Smooth muscle cell of trachea (primary cell): ENCODE results near the gene DCHS1. TPM values are rescaled to one million over a fixed set of nuclear protein-coding genes. Genes with fewer than 3 reads are reported as not detected.

Experiments used
- total RNA-seq: library from RNA; depleted of rRNA; stranded (reverse); fragments of >200 nt; gene quantifications from 2 replicates; pipeline ENCODE4 v1.2.1, GENCODE V29; 2014

Gene DCHS1, protein sequence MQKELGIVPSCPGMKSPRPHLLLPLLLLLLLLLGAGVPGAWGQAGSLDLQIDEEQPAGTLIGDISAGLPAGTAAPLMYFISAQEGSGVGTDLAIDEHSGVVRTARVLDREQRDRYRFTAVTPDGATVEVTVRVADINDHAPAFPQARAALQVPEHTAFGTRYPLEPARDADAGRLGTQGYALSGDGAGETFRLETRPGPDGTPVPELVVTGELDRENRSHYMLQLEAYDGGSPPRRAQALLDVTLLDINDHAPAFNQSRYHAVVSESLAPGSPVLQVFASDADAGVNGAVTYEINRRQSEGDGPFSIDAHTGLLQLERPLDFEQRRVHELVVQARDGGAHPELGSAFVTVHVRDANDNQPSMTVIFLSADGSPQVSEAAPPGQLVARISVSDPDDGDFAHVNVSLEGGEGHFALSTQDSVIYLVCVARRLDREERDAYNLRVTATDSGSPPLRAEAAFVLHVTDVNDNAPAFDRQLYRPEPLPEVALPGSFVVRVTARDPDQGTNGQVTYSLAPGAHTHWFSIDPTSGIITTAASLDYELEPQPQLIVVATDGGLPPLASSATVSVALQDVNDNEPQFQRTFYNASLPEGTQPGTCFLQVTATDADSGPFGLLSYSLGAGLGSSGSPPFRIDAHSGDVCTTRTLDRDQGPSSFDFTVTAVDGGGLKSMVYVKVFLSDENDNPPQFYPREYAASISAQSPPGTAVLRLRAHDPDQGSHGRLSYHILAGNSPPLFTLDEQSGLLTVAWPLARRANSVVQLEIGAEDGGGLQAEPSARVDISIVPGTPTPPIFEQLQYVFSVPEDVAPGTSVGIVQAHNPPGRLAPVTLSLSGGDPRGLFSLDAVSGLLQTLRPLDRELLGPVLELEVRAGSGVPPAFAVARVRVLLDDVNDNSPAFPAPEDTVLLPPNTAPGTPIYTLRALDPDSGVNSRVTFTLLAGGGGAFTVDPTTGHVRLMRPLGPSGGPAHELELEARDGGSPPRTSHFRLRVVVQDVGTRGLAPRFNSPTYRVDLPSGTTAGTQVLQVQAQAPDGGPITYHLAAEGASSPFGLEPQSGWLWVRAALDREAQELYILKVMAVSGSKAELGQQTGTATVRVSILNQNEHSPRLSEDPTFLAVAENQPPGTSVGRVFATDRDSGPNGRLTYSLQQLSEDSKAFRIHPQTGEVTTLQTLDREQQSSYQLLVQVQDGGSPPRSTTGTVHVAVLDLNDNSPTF (N-terminal part only)
- total RNA-seq, result 24.4 and 39.2 TPM in 2 replicates

DNA sequence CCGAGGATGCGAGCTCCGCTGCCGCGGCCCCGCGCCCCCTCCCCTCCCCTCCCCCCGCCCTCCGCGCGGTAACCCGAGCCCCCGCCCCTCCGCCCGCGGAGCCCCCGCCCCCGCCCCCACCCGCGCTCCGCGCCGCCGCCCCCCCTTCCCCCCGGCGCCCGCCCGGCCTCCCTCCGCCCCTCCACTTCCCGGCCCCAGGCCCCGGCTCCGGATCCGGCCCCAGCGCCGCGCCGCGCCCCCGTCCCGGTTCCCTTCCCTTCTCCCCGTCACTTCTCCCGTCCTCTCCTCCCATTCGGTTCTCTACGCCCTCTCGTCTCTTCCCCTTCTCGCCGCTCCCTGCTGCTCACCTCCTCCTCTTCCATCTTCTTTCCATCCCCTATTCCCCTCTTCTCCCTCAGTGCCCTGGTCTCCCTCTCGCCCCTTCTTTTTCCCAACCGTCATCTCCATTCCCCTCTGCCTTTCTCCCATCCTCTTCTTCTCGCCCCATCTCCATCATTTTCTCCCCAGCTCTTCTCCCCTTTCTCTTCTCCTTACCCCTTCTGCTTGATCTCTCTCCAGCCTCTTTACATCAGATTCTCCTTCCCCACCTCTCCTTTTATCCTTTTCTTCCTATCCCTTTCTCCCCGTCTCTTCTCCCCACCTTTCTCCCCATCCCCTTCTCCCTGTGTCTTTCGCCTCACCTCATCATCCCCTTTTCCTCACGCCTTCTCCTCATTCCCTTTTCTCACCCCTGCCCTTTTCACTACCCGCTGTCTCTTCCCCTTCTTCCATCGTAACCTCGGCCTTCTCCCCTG, at the start of gene DCHS1:
Gene DCHS1, minus strand, starts transcription at position 20 of the 794 bp plus-strand sequence. CDS start 14,196 bp downstream, outside the sequence.

DNA sequence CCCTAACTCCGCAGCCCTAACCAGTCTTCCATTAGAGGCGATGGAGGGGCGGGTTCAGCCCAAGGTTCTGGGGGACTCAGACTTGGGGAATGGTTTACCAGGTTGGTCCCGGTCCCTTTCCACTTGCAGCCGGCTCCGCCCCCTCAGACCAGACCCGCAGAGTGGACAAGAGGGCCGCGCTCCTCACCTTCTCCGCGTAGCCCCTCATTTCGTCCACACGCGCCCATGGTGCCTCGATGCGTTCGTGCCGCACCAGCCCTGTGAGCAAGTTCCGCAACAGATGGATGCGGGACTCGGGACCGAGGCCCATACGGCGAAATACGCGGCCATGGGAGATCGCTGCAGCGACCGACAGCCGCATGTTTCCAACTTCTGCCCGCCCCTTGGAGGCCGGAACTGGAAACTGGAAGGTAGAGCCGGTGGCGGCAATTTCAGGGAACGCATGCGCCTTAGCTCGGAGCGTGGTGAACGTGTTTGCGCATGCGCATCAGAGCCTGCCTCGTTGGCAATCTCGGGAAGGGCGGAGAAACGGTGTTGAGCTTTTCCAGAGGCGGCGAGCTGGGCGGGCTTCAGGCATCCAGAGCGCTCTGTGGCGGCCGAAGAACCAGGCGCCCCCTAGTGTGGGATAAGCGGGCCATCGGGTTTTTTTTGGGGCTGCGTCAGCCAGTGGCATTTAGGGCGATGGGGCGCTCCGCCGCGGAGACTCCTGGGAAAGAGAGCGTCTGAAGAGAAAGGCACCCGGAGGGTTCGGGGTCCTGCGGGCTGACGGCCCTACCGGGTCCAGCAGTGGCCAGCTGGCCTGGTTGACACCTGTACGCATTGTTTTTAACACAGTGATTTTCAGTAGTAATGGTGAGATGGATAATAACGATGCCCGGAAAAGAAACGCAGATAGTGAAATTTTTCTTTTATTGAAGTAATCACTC, 27.6 kb upstream of the DCHS1 start, which contains the start of gene MRPL17:
Gene MRPL17, minus strand, starts transcription at position 405 of the 926 bp plus-strand sequence. Its CDS starts 44 bp downstream, at position 361.

DNA sequence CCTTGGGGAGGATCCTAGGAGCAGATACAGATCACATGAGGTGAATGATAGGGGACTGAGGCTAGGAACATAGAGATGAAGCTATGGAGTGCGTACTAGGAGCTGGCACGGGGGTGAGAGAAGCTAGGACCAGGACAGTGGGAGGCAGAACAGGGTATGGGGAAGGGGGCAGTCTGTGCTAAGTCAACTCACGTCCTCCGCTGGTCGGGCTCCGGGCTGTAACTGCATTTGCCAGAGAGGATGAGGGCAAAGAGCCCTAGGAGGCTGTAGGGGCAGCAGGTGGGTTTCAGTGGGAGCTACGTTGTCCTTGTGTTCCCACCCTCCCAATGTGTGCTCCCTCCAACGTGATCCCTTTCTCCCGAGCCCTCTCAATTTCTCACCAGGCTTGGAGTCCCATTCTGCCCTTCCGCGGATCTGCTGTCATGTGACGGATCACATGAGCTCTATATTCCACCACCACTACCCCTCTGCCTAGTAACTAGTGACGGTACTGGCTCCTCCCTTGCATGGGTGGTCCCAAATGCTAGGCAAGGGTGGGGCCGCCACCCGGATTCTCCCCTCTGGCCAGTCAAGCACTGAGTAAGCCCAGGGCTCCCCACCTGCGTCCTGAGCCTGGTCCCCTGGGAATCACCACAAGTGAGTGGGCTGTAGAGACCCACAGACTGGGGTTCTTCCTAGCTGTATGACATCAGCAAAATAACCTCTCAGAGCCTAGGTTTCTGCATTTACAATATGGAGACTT, 36.4 kb downstream of the DCHS1 start, which contains the start of gene TPP1:
Gene TPP1, minus strand, starts transcription at position 419 of the 742 bp plus-strand sequence. Its CDS starts 22 bp downstream, at position 397.

DNA sequence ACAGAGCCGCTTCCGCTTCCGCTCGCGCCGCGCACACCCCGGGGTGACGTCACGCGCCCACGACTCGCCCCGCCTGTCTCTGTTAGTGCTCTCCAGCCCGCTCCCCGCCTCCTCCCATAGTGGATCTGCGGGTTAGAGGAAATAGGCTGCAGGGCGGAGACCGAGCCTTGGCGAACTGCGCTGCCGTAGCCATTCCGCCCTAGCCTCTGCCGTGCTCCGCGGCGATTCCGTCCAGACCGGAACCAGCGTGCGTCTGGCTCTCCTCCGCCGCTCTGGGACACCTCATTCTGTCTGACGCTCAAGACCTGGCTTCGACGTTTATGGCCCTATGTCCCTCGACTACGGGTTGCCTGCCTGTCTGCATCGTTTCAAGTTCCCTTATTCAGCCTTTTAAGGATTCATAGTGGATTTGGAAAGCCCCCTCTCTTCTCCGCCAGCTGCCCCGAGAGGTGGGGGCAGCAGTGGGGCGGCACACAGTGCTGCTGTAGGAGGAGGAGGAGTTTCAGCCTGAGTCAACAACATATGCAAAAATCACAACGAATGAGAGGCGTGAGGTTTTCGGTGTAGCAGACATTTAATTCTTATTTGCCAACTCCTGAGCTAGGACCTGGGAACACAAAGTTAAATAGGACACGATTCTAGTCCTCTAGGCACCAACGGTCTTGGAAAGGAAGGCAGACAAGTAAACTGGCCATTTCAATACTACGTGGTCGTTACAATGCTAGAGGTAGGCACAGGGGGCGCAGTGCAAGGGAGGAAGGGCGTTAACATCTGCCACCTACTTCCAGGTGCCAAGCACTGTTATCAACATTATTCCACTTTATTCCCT, 43.2 kb downstream of the DCHS1 start, which contains the start of gene TAF10:
Gene TAF10, minus strand, starts transcription at position 4 of the 829 bp plus-strand sequence. CDS start 27 bp downstream, outside the sequence.

DNA sequence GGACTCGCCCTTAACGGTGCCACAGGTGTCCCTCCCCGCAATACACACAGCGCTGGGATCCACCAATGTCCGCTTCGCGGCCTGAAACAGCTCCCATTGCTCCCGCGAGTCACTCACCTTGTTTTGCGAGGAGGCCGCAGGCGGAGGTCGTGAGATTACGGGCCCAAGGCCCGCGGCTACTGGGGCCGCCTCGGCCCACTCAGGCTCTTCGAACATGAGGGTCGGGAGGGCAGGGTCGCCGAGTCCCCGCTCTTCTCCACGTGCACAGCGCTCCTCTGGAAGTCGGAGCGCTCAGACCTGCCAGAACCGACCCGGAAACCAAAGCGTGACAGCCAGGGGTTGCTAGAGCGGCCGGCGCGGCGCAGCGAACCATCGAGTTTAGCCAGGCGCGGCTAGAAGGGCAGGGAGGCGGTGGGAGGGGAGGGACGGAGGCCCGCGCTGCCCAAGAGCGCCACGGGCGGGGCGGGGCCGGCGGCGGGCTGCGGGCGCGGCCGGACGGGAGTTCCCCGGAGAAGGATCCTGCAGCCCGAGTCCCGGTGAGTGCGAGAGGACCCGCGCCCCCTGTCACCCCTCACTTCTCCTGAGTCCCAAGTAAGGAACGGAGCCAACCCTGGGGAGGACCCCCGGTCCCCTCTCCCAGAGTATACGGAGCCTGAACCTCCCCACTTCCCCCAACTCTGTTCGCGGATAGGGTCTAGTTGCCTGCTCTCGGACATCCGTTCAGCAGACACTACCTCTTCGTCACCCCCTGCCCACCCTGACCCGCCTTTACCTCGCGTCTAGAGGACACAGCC, 52.1 kb downstream of the DCHS1 start, which contains the start of the genes ILK and RRP8:
Gene ILK, plus strand, starts transcription at position 488 of the 794 bp plus-strand sequence. CDS start 498 bp downstream, outside the sequence.
Gene RRP8, minus strand, starts transcription at position 330 of the 794 bp plus-strand sequence. Its CDS starts 114 bp downstream, at position 216.

Other genes with a start within 250 kb of the DCHS1 start
- 55.3 and 83.9 TPM in 2 replicates for gene APBB1, start 236.7 kb downstream of the DCHS1 start, total RNA-seq
- 0.44 and 1.7 TPM in 2 replicates for gene HPX, start 214.8 kb downstream of the DCHS1 start, total RNA-seq
- gene TRIM3, start 181.9 kb downstream of the DCHS1 start, total RNA-seq, result 25.2 and 56.1 TPM in 2 replicates
- 63.7 and 65.5 TPM in 2 replicates for gene ARFIP2, start 174.5 kb downstream of the DCHS1 start, total RNA-seq
- 37.1 and 46.1 TPM in 2 replicates for gene TIMM10B, start 174.3 kb downstream of the DCHS1 start, total RNA-seq
- 14.2 and 14.7 TPM in 2 replicates for gene DNHD1, start 158.5 kb downstream of the DCHS1 start, total RNA-seq
- 10.0 and 11.9 TPM in 2 replicates for gene RRP8, start 52.2 kb downstream of the DCHS1 start, total RNA-seq
- gene ILK, start 52.0 kb downstream of the DCHS1 start, total RNA-seq, result 227 and 239 TPM in 2 replicates
- 46.5 and 87.8 TPM in 2 replicates for gene TAF10, start 43.6 kb downstream of the DCHS1 start, total RNA-seq
- 38.3 and 205 TPM in 2 replicates for gene TPP1, start 36.4 kb downstream of the DCHS1 start, total RNA-seq
- gene MRPL17, start 27.5 kb upstream of the DCHS1 start, total RNA-seq, result 32.3 and 48.6 TPM in 2 replicates
- gene OR2AG2, start 116.2 kb upstream of the DCHS1 start, total RNA-seq, result 0.15 and 0.33 TPM in 2 replicates
- not detected in 2 replicates for gene OR2AG1, start 127.2 kb upstream of the DCHS1 start, total RNA-seq
- 0.17 and 0.73 TPM in 2 replicates for gene OR6A2, start 143.9 kb upstream of the DCHS1 start, total RNA-seq
- not detected in 2 replicates for gene OR10A5, start 189.9 kb upstream of the DCHS1 start, total RNA-seq
- not detected in 2 replicates for gene OR10A2, start 207.2 kb upstream of the DCHS1 start, total RNA-seq
- not detected in 2 replicates for gene OR10A4, start 220.8 kb upstream of the DCHS1 start, total RNA-seq
- gene OR2D2, start 236.7 kb upstream of the DCHS1 start, total RNA-seq, result 0.29 and 0.50 TPM in 2 replicates